ENCODE data around the gene GNAO1. TPM values are rescaled to one million over a fixed set of nuclear protein-coding genes. Genes with fewer than 3 reads are reported as not detected.

The GNAO1 gene
- total and polyA plus RNA-seq, 9 of the 15 experiments (the other 6 are each of a cell fraction or from before 2014, with no cell fraction given) = 0.07 to 0.42 (median 0.08) TPM; not detected in 5

DNA sequence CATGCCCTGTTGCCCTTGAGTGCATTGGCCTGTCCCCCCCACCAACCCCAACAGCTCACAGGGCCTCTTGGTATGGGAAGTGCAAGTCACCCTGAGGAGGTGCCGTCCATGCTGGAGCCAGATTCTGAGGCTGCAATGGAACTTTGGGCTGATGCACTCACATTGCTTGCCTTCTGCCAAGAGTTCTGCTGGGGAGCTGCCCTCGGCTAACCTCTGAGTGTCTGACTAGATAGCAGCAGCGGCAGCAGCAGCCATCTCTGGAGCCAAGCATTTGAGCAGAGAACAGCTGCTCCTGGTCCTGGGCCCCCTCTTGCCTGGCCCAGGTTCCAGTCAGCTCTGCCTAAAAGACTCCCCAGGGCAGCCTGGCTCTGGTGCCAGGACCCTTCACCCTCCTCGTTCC is 61.5 kb downstream of the GNAO1 start:
- ATAC-seq = peak; percentile 61
- Histone ChIP-seq H3K27ac (ENCODE audit: extremely low read depth, low read depth, low read length) (no peak overlapping the region), H3K9me1 (ENCODE audit: control insufficient read depth, insufficient read depth, low read length) (no peaks in the 10 kb centered on the region), H2AFZ (ENCODE audit: low read depth, low read length) (peak overlapping the region; percentile 58), H3K4me2 (ENCODE audit: insufficient read depth, low read length) (no peak overlapping the region), H3K4me1 (replicated peaks in 1 of 2; ENCODE audit: control insufficient read depth in 2 of 2, insufficient read depth in 2 of 2, low read length in 2 of 2) (peaks cover 3 to 8% of the 10 kb centered on the region in 2 experiments), H3K9ac (ENCODE audit: insufficient read depth in 1 of 2, low read depth in 2 of 2, low read length in 2 of 2) (peak overlapping the region in 1 of 2 experiments; percentile 83; a peak in 2 of 4 replicates), H3K4me3 (no peak overlapping the region), H4K20me1 (replicated peaks; ENCODE audit: control insufficient read depth, insufficient read depth, low read length) (no peaks in the 10 kb centered on the region), H3K36me3 (ENCODE audit: control insufficient read depth, insufficient read depth, low read length) (no peaks in the 10 kb centered on the region), H3K9me3 (replicated peaks; ENCODE audit: control insufficient read depth, insufficient read depth, low read depth, low read length) (no peaks in the 10 kb centered on the region), H3K79me2 (ENCODE audit: control insufficient read depth, insufficient read depth, low read length) (no peaks in the 10 kb centered on the region), H3K27me3 (ENCODE audit: control insufficient read depth in 2 of 2, insufficient read depth in 2 of 2, low read length in 2 of 2) (no peaks in the 10 kb centered on the region; a peak in 1 of 5 replicates)
- ChIA-PET CTCF (ENCODE audit: low intra/inter-chr PET ratio) (no interaction called here), POLR2A (interaction anchor here (1.0 to 4.8 kb wide), 6 partner anchors 8 to 48 kb away, joined by 3 to 38 read pairs (median 4); no protein-coding TSS in a partner anchor)
- DNase-seq (ENCODE audit: extremely low read depth in 1 of 4, low spot score in 3 of 4) = no peak
- intact Hi-C loops (cut with micrococcal nuclease) = no loop called here
- no TSS peak for BruUV-seq (replicated peaks)
- in situ Hi-C loops (cut with MboI) = no loop called here
- peak; percentile 42 for FAIRE-seq
- WGBS (ENCODE audit: insufficient coverage, low coverage, missing lambda C conversion rate) = 7% methylated on average over 4 of the region's 4 CpGs
- TF ChIP-seq ZNF316 (IDR thresholded peaks at IDR 0.05) = peak; percentile 35
- TF ChIP-seq MAFG (tag; conservative IDR thresholded peaks at IDR 0.05) = peak; percentile 56
- TF ChIP-seq C11orf30 (IDR thresholded peaks at IDR 0.05; ENCODE audit: low read depth) = peak; percentile 43; the same call in 1 of the 2 replicates
- TF ChIP-seq RFX1 (IDR thresholded peaks at IDR 0.05) = no peak

- no TSS peak for BruUV-seq (replicated peaks)
- CTCF ChIA-PET (ENCODE audit: low intra/inter-chr PET ratio) = no interaction called here
Measured at GRCh38 chr16:56255904-56256303, 64.6 kb downstream of the GNAO1 start.

More at GRCh38 chr16:56255904-56256303, 64.6 kb downstream of the GNAO1 start:
- in situ Hi-C loops (cut with MboI) = no loop called here
- TF ChIP-seq ZNF24 (IDR thresholded peaks at IDR 0.05) = no peak
- no peak for TF ChIP-seq LARP7 (IDR thresholded peaks at IDR 0.05)
- TF ChIP-seq TAF7 (tag; IDR thresholded peaks at IDR 0.05) = no peak
- TF ChIP-seq DPF2 (IDR thresholded peaks at IDR 0.05) = no peak
- TF ChIP-seq, protein P1, sequence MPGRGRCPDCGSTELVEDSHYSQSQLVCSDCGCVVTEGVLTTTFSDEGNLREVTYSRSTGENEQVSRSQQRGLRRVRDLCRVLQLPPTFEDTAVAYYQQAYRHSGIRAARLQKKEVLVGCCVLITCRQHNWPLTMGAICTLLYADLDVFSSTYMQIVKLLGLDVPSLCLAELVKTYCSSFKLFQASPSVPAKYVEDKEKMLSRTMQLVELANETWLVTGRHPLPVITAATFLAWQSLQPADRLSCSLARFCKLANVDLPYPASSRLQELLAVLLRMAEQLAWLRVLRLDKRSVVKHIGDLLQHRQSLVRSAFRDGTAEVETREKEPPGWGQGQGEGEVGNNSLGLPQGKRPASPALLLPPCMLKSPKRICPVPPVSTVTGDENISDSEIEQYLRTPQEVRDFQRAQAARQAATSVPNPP (IDR thresholded peaks at IDR 0.05; ENCODE audit: borderline replicate concordance, insufficient read depth, insufficient read length) = no peak
- no peak for TF ChIP-seq BRF1 (IDR thresholded peaks at IDR 0.05; ENCODE audit: borderline replicate concordance, extremely low read depth, insufficient read length)
- DNase-seq (ENCODE audit: extremely low read depth in 1 of 4, low spot score in 3 of 4) (no peak), FAIRE-seq (peak; percentile 56), ATAC-seq (no peak)
- H3K4me1 ChIP-seq (replicated peaks in 1 of 2; ENCODE audit: control insufficient read depth in 2 of 2, insufficient read depth in 2 of 2, low read length in 2 of 2) = peaks cover 3 to 8% of the 10 kb centered on the region in 2 experiments
- POLR2A ChIA-PET = interaction anchor here (0.9 to 1.2 kb wide), 2 partner anchors 9 to 70 kb away, joined by 3 read pairs; no protein-coding TSS in a partner anchor
- no peak overlapping the region for H3K27ac ChIP-seq (ENCODE audit: extremely low read depth, low read depth, low read length)
- WGBS (ENCODE audit: insufficient coverage, low coverage, missing lambda C conversion rate) = 13% methylated on average over 1 of the region's 1 CpG
- no peaks in the 10 kb centered on the region for H4K20me1 ChIP-seq (replicated peaks; ENCODE audit: control insufficient read depth, insufficient read depth, low read length)
- no peaks in the 10 kb centered on the region for H3K9me3 ChIP-seq (replicated peaks; ENCODE audit: control insufficient read depth, insufficient read depth, low read depth, low read length)
- H3K4me2 ChIP-seq (ENCODE audit: insufficient read depth, low read length) = no peak overlapping the region
- H2AFZ ChIP-seq (ENCODE audit: low read depth, low read length) = no peak overlapping the region
- no peak overlapping the region for H3K4me3 ChIP-seq
- H3K9ac ChIP-seq (ENCODE audit: insufficient read depth in 1 of 2, low read depth in 2 of 2, low read length in 2 of 2) = no peak overlapping the region
- intact Hi-C loops (cut with micrococcal nuclease) = no loop called here
- H3K27me3 ChIP-seq (ENCODE audit: control insufficient read depth in 2 of 2, insufficient read depth in 2 of 2, low read length in 2 of 2) = no peaks in the 10 kb centered on the region; a peak in 1 of 5 replicates
- H3K36me3 ChIP-seq (ENCODE audit: control insufficient read depth, insufficient read depth, low read length) = no peaks in the 10 kb centered on the region
- no peaks in the 10 kb centered on the region for H3K9me1 ChIP-seq (ENCODE audit: control insufficient read depth, insufficient read depth, low read length)
- H3K79me2 ChIP-seq (ENCODE audit: control insufficient read depth, insufficient read depth, low read length) = no peaks in the 10 kb centered on the region
